ENCODE results near the gene TOM1L2. TPM values are rescaled to one million over a fixed set of nuclear protein-coding genes. Genes with fewer than 3 reads are reported as not detected.

Gene TOM1L2
- total RNA-seq, 1 donor from 2014 or later, result 18.3 TPM

DNA sequence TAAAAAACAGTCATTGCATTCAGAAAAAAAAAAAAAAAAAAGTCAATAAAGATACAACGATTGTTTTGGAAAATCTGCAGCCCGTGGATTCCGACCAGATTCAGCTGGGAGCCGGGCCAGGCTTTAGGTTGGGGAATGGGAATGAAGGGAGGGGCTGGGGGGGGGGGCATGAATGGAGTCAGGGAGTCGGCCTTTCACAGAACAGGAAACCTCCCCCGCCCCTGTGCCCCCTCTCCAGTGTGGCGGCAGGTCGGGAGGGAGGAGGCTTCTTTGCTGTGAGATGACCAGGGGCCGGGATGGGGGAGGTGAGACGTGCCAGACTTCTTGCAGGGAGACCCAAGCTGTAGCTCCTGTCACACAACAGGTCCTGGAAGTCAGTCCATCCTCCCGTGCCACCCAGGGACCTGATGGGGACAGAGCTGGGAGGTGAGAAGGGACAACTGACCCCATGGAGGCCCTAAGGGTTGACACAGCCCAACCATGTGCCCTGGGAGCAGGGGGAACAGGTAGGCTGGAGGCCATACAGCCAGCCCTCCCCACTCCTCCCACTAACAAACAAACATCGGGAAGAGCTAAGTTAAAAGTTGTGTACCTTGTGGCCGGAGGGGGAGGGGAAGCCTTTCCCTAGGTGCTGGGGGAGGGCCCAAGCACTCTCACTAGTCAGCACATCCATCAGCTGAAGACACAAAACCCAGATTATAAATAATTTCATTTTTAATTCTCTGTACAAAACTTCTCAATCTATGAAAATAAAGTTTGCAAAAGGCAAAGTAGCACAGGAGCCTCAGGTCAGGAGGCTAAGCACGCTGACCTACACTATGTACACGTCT is 160.6 kb downstream of the TOM1L2 start:
- intact Hi-C loops (cut with micrococcal nuclease), result loop anchor here (1.0 kb wide), 5 partner anchors 29 to 222 kb away; partner anchors contain the start of gene RAI1
- H3K9me3 Mint-ChIP-seq, result no peaks in the 10 kb centered on the region
- H3K4me1 Mint-ChIP-seq, result peaks cover 11% of the 10 kb centered on the region
- H3K36me3 Mint-ChIP-seq (ENCODE audit: low read depth), result peaks cover 37% of the 10 kb centered on the region
- no peak overlapping the region for H3K4me3 Mint-ChIP-seq
- no peak for DNase-seq
- H3K27ac Mint-ChIP-seq, result no peak overlapping the region
- ChIA-PET CTCF (interaction anchor here (0.6 to 6.0 kb wide), 10 partner anchors 9 to 621 kb away, joined by 3 to 76 read pairs (median 8); no protein-coding TSS in a partner anchor), POLR2A (interaction anchor here (0.6 to 1.7 kb wide), 5 partner anchors 25 to 675 kb away, joined by 3 to 6 read pairs (median 4); partner anchors contain the start of gene SREBF1)
- TF ChIP-seq, protein P1, sequence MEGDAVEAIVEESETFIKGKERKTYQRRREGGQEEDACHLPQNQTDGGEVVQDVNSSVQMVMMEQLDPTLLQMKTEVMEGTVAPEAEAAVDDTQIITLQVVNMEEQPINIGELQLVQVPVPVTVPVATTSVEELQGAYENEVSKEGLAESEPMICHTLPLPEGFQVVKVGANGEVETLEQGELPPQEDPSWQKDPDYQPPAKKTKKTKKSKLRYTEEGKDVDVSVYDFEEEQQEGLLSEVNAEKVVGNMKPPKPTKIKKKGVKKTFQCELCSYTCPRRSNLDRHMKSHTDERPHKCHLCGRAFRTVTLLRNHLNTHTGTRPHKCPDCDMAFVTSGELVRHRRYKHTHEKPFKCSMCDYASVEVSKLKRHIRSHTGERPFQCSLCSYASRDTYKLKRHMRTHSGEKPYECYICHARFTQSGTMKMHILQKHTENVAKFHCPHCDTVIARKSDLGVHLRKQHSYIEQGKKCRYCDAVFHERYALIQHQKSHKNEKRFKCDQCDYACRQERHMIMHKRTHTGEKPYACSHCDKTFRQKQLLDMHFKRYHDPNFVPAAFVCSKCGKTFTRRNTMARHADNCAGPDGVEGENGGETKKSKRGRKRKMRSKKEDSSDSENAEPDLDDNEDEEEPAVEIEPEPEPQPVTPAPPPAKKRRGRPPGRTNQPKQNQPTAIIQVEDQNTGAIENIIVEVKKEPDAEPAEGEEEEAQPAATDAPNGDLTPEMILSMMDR (IDR thresholded peaks at IDR 0.05), result no peak
- no peak for ATAC-seq (ENCODE audit: low read depth)
- H3K27me3 Mint-ChIP-seq, result no peaks in the 10 kb centered on the region

DNA sequence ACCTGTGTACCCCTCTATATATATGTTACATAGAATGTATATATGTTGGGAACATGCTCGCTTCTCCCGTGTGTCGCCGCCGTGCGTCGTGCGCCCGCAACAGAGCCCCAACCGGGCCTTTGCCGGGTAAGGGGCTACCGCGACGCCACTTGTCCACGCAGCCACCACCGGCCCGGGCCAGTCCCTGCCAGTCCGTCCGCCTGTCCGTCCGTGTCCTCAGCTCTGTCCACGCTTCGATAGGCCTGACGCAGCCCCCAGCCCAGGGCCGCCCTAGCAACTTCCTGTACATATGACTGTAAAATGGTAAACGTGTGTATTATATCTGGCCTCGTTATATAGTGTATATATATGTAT is 161.3 kb downstream of the TOM1L2 start:
- Mint-ChIP-seq H3K9me3 (no peaks in the 10 kb centered on the region), H3K27ac (no peak overlapping the region), H3K4me1 (peaks cover 11% of the 10 kb centered on the region), H3K4me3 (no peak overlapping the region), H3K27me3 (no peaks in the 10 kb centered on the region), H3K36me3 (ENCODE audit: low read depth) (peaks cover 33% of the 10 kb centered on the region)
- intact Hi-C loops (cut with micrococcal nuclease), result no loop called here
- DNase-seq (no peak), ATAC-seq (ENCODE audit: low read depth) (no peak)
- TF ChIP-seq, protein P1 (IDR thresholded peaks at IDR 0.05), result no peak
- ChIA-PET CTCF (interaction anchor here (0.6 to 6.0 kb wide), 5 partner anchors 10 to 620 kb away, joined by 3 to 76 read pairs (median 6); no protein-coding TSS in a partner anchor), POLR2A (interaction anchor here (0.6 to 0.7 kb wide), 3 partner anchors 26 to 226 kb away, joined by 3 to 6 read pairs (median 3); partner anchors contain the start of gene SREBF1)

DNA sequence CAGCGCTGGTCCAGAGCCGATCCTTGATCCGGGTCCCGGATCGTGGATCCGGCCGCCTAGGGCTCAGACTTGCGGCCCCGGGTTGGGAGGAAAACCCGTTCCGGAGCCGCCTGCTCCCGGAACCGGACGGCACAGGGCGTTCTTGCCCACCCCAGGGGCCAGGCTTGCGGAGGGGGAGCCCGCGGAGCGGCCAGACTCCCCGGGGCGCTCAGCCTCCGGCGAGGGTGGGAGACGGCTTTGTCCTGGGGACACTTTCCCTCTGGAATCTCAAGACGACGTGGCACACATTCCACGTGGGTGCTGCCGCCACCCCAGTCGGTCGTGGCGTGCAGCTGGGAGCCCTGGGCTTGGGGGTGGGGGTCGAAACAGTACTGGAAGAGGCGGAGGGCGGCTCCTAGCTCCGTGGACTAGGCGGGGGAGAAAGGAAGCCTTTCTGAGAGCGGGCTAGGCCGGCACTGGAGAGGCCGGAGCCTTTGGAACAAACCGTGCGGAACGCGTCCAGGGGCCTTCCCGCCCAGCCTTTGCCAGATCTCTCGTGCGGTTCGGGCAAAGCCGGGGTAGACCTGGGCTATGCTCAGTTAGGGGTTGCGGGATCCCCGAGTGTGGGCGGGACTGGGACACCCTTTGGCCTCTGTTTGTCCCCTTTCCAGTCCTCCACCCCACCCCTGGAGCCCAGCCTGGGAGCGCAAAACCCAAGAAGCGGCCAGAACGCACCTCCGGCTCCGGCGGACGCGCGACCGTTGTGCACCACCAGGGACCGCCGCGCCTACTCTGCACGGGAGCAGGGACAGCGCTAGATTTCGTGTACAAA is 161.9 kb downstream of the TOM1L2 start:
- POLR2A ChIA-PET, result interaction anchor here (0.6 to 0.7 kb wide), 2 partner anchors 26 to 315 kb away, joined by 3 to 6 read pairs; partner anchors contain the start of gene SREBF1
- ATAC-seq (ENCODE audit: low read depth), result no peak
- H3K27ac Mint-ChIP-seq, result no peak overlapping the region

DNA sequence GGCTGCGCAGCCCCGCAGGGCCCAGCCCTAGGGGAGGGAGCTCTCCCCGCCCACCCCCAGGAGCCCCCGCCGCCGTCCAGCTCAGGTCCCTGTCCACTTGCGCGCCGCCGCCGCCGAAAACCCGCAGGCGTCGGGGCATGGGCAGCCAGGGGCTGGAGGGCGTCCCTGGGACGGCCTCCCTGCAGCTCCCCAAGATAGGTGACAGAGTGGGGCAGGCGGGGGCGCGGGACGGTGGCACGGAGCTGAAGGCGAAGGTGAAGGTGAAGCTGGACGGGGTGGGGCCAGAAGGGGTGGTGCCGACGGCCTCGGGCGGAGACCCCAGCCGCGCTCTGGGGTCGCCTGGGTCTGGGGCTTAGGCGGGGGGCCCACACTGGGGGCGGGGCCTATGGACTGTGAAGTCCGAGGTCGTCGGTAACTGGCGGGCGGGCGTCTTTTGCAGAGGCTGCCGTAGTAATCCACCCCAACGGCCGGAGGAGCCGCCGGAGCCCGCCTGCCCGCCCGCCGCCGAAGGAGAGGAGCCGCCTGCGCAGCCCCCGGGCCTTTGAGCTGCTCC is 162.6 kb downstream of the TOM1L2 start:
- intact Hi-C loops (cut with micrococcal nuclease), result no loop called here
- Mint-ChIP-seq H3K4me1 (peaks cover 11% of the 10 kb centered on the region), H3K4me3 (no peak overlapping the region), H3K27me3 (no peaks in the 10 kb centered on the region), H3K27ac (no peak overlapping the region), H3K36me3 (ENCODE audit: low read depth) (peaks cover 31% of the 10 kb centered on the region), H3K9me3 (no peaks in the 10 kb centered on the region)
- DNase-seq (no peak), ATAC-seq (ENCODE audit: low read depth) (no peak)
- TF ChIP-seq, protein P1 (IDR thresholded peaks at IDR 0.05), result no peak
- POLR2A ChIA-PET, result interaction anchor here (0.5 to 0.6 kb wide), 3 partner anchors 27 to 316 kb away, joined by 3 to 4 read pairs (median 3); partner anchors contain the start of gene SREBF1
- CTCF ChIA-PET, result interaction anchor here (1.3 kb wide), 1 partner anchor 130 kb away, joined by 3 read pairs; no protein-coding TSS in a partner anchor

More for the DNA sequence above, 161.9 kb downstream of the TOM1L2 start:
- peaks cover 11% of the 10 kb centered on the region for H3K4me1 Mint-ChIP-seq
- TF ChIP-seq, protein P1 (IDR thresholded peaks at IDR 0.05), result no peak
- DNase-seq, result no peak
- intact Hi-C loops (cut with micrococcal nuclease), result no loop called here
- H3K36me3 Mint-ChIP-seq (ENCODE audit: low read depth), result peaks cover 32% of the 10 kb centered on the region
- CTCF ChIA-PET, result interaction anchor here (0.6 to 6.0 kb wide), 3 partner anchors 49 to 620 kb away, joined by 3 to 76 read pairs (median 4); no protein-coding TSS in a partner anchor
- no peaks in the 10 kb centered on the region for H3K9me3 Mint-ChIP-seq
- no peak overlapping the region for H3K4me3 Mint-ChIP-seq
- no peaks in the 10 kb centered on the region for H3K27me3 Mint-ChIP-seq

Data from activated B cell treated with CpG ODN at 0.5 μM for 24 hours (primary cell).